Upper lobe of left lung (tissue), 4 donors: Measurements from ENCODE around the gene BDNF.

Source experiments
- CTCF ChIP-seq, 6 experiments: fragments of 450-650 bp in 4 of 6; fragments of 200-600 bp in 2 of 6; sonication (generic) in 2 of 6; IDR thresholded peaks; one replicate each; pipeline ENCODE4 v1.5.1; 2016 to 2019; ENCODE audit warnings: antibody characterized with exemption in 6 of 6
- POLR2A ChIP-seq, 4 donors: fragments of 450-650 bp; IDR thresholded peaks; one replicate each; pipeline ENCODE4 v1.5.1; 2016 to 2017; ENCODE audit warnings: antibody characterized with exemption in 4 of 4, mild to moderate bottlenecking in 2 of 4
- POLR2AphosphoS5 ChIP-seq, 2 donors: sonication (generic); formaldehyde crosslinking; IDR thresholded peaks; one replicate each; pipeline ENCODE4 v1.5.1; 2017; ENCODE audit warnings: antibody characterized with exemption in 2 of 2

- TF ChIP-seq CTCF (IDR thresholded peaks at IDR 0.05) = peak; percentile 16 to 47 (median 28)
- no peak for TF ChIP-seq POLR2A (IDR thresholded peaks at IDR 0.05)
- no peak for TF ChIP-seq POLR2AphosphoS5 (IDR thresholded peaks at IDR 0.05)
Measured at GRCh38 chr11:27705873-27706820, 5.9 kb upstream of the BDNF start.
